Measurements from ENCODE around the gene PDE2A.

GRCh38 chr11:72678524-72678923, 4.3 kb upstream of the PDE2A start:
- no peak for TF ChIP-seq CTCF (IDR thresholded peaks at IDR 0.05; ENCODE audit: extremely low read depth in 1 of 2, insufficient read depth in 1 of 2, low read depth in 1 of 2, low read length in 2 of 2)
- TF ChIP-seq POLR2A (IDR thresholded peaks at IDR 0.05; ENCODE audit: low read depth, low read length): no peak
- no peak for TF ChIP-seq POLR2AphosphoS5 (IDR thresholded peaks at IDR 0.05; ENCODE audit: insufficient read depth, low read depth, low read length)
- no peak for TF ChIP-seq FOS (IDR thresholded peaks at IDR 0.05; ENCODE audit: borderline replicate concordance, insufficient read depth, low read length)

Data from endothelial cell of umbilical vein (primary cell).